DMS53 (cell line): Measurements from ENCODE around the gene PANX1.

Source experiments
- DNase-seq: peaks from one replicate; lab custom pipeline; 2025; lab: John Stamatoyannopoulos, UW

Gene PANX1

DNA sequence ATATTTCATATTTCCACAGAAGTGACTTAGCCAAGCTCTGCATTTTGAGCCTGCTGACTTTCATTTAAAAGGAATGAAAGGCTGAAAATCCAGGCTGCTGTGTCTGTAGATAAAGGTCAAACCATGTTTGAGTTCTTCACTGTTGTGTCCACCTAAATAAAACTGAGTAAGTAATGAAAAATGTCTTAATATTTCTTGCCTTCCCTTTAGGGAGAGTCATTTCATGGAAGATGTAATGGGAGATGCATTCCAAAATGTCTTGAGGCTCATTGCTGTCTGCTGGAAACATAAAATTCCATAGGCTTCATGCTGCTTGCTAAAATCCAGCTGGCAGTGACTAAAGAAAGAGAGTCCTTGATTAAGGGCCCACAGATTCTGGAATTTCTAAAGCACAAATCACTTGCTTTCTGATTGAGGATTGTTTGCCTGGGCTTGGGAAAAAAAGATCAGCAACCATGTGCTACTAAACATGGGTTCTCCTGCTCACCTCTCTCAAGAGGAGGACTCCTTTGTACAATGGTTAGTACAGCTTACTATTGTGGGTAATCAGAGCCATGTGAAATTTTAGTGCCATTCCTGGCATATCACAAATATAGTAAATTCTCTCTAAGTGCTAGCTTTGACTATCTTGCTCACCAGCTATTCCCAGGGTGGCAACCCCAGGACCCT is 56.9 kb downstream of the PANX1 start:
- DNase-seq = no peak

DNA sequence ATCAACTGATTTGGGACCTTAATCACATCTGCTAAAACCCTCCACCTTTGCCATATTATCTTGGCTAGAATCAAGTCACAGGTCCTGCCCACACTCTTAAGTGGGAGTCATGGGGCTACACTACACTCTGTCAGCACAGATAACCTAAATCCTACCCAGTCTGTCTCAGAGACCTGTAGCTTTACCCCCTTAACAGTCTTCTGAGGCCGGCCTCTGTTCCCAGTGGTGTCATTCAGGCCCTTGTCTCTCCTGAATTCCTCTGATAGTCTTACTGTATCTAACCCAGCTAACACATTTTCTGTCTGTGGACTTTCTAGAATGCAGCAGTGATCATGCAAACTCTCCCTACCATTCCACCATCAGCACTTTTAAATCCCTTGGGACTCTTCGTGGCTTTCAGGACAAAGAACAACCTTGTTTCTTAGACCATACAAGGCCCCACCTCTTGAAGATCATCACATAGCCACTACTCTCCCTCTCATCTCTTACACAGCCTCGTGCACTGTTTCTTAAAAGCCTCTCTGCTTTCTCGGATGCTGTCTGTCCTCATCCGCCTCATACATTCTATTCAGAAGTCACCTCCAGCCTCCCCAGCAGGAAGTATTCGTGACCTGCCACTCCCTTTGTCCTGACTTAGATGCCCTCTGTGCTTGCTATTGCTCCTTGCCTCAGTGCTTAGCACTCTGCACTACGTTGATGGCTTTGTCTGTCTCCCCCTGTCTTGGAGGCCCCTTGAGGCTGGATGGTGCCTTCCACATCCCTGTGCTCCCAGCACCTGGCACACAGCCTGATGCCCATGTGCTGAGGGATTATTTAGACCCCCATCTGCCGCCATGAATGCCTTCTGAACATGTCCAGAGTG is 57.9 kb downstream of the PANX1 start:
- no peak for DNase-seq

DNA sequence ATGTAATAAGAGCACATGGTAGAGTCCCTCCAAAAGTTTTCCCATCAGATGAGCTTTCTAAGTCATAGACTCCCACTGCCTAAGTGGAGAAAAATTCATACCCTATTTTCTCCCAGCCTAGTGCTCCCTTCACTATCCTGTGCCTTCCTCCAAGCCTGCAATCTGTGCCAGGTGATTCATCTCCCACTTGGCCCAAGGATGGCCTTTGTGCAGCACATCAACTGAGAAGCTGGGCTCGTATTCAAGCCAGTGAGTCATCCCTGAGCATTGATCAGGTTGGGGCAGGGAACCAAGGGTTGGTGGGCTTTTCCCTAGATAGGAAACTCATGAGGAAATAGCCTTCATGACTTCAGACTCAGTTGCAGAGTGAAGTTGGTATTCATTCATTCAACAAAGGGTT is 64.6 kb downstream of the PANX1 start:
- DNase-seq = peak; percentile 10

- no peak for DNase-seq
These were observed 66.1 kb downstream of the PANX1 start for GRCh38 chr11:94194712-94195111.

GRCh38 chr11:94196363-94196762 is 67.7 kb downstream of the PANX1 start:
- peak; percentile 18 for DNase-seq

DNA sequence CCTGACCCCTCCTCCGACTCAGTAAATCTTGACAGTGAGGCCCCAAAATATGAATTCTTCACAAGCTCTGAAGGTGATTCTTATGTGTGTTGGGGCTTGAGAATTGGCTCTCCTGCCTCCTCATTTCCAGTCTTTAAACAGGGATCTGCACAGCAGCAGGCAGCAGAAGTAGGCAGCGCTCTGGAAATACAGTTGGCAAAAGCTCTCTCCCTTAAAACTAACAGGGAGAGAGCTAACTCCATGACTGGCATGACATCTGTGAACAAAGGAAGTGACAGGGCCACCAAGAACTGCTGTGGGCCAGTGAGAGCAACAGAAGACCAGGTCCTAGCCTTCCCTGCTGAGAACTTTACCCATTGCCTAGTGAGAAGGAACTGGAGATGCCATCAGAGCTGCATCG is 70.1 kb downstream of the PANX1 start:
- DNase-seq = no peak

DNA sequence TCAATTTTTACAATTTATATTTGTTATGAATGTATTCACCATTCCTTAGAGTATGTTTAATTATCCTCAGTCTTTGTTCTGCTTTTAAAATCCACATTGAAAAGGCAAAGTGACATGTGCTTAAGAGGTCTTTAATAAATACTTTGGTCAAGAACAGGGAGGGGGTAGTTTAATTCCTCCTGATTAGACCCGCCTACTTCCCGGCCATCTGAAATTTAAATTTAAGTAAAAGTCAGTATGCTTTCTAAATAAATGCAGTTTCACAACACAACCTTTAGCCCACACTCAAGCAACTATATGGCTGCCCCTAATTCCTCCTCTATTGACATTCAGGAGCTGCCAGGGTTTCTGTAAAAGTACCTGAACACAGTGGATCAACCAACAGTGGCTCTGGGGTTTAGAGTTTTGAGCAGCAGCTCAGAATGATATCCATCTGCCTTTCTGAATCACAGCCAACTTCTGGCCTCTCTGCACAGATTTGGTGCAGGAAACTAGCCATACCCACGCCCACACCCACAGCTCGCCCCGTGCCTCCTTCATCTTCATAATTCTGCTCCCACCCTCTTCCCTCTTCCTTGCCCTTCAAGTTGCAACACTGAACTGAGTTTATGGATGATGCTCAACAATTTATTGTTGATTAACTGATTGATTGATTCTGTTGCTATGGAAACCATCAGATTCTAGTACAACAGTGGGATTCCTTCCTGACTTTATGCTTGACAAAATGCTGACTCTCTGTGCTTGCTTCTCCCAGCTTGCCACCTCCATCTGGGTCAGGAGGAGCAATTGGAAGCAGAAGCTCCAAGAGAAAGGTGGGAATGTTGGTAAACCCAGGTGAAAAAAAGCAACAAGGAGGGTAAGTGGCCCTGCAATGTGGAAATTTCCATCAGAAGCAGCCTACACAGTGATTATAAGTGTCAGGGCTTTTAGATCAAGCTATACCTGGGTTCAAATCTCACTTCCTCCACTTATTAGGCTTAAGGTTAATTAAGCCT is 70.8 kb downstream of the PANX1 start:
- DNase-seq = no peak

DNA sequence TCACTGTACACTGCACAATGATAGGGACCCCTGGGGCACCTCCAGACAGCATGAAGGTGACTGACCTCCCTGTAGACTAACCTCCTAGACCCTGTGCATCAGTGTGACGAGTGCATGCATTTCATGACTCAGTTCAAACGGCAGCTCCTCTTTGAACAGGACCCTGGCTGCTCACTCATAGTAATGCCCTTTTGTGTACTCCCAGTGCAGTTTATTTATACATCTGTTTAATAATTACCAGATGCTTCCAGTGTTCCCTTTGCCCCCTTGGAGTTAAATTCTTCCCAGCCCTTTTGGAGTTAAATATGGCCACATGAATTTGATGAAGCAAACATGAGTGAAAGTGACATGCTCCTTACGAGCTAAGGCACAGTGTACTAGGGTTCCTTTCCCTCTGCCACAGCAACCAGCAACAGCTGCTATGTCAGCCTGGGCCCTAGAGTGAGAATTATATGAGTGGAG is 72.4 kb downstream of the PANX1 start:
- DNase-seq = peak; percentile 77

GRCh38 chr11:94203070-94203469 is 74.4 kb downstream of the PANX1 start:
- no peak for DNase-seq

DNA sequence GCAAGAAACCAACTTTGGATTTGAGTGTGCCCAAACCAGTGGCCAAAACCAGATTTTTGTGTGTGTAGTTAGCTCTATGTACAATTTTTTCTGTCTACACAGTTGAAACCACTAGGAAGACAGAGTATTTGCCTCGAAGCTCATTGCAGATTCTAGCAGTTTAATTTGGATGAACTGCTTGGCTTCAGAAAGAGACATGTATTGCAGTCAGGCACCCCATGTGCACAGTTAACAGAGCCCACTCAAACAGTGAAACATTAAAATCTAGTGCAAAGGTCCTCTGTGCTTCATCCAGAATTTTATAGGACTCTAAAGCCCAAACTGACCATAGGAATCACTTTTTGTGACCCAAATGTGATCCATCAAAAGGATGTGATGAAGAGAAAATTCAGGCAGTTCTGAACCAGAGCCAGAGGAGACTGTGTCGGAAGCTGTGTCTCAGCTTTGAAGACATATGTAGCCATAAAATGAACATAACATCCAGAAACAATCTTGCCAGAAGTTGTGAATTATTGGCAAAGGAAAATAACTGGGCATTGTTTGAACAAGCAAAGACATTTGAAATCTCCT is 82.7 kb downstream of the PANX1 start:
- no peak for DNase-seq

- DNase-seq = no peak
These were observed 84.3 kb downstream of the PANX1 start for GRCh38 chr11:94212898-94213297.

GRCh38 chr11:94217705-94218104 is 89.1 kb downstream of the PANX1 start:
- no peak for DNase-seq

DNA sequence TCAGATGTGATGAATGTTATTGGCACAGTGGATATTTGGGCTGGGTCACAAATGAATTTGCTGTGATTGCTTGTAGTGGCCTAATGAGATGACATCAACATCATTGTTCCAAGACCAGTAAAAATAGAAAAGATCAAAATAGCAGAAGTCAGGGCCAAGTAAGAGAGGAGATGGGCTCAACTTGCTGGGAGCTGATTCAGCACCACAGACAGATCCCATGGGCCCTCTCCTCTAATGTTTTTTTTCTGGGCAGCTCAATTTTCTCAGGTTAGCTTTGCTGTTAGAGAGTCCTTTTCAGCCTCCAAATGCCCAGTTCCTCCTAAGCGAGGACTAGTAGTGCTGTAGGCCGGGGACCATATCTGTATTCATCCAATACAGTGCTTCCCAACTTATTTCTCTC is 89.7 kb downstream of the PANX1 start:
- no peak for DNase-seq

DNA sequence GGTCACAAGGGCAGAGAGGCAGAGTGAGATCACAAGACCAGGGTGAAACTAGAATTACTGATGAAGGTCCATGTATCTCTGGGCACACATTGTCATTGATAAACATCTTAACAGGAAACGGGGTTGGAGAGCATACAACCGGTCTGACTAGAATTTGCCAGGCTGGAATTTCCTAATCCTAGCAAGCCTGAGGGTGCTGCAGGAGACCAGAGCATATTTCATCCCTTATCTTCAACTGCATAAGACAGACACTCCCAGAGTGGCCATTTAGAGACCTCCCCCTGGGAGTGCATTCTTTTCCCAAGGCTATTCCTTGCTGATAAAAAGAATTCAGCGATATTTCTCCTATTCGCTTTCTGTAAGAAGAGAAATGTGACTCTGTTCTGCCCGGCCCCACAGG is 91.1 kb downstream of the PANX1 start:
- peak; percentile 75 for DNase-seq

- peak; percentile 16 for DNase-seq
These were observed 95.4 kb downstream of the PANX1 start for GRCh38 chr11:94224078-94224477.
